Neutrophil (primary cell): ENCODE measurements around the gene VSTM2L.

Source experiments
- H3K27ac ChIP-seq: fragments of 200-600 bp; sonication (generic); 2 replicates; pipeline ENCODE4 v1.5.1; 2016; ENCODE audit warnings: mild to moderate bottlenecking, moderate library complexity
- H3K27me3 ChIP-seq: fragments of 200-600 bp; sonication (generic); 2 replicates; pipeline ENCODE4 v1.6.0; 2016; ENCODE audit warnings: mild to moderate bottlenecking
- H3K36me3 ChIP-seq: fragments of 200-600 bp; sonication (generic); 2 replicates; pipeline ENCODE4 v1.5.1; 2017
- H3K4me1 ChIP-seq, 2 experiments: fragments of 200-600 bp in 1 of 2; sonication (generic) in 1 of 2; 1 replicate in 1 of 2; 2 replicates in 1 of 2; pipeline versions ENCODE4 v1.5.1 to v1.6.1; 2013 to 2016; ENCODE audit warnings: low read depth in 1 of 2, low read length in 1 of 2, mild to moderate bottlenecking in 1 of 2, moderate library complexity in 1 of 2; ENCODE audit not compliant: control insufficient read depth in 1 of 2, insufficient read depth in 1 of 2
- H3K4me3 ChIP-seq, 2 experiments: fragments of 200-600 bp in 1 of 2; sonication (generic) in 1 of 2; 1 replicate in 1 of 2; 2 replicates in 1 of 2; pipeline ENCODE4 v1.5.1; 2013 to 2016; ENCODE audit warnings: low read depth in 1 of 2, low read length in 1 of 2, mild to moderate bottlenecking in 1 of 2, moderate library complexity in 1 of 2
- H3K9me3 ChIP-seq: fragments of 200-600 bp; sonication (generic); 2 replicates; pipeline ENCODE4 v1.5.1; 2016
- TF ChIP-seq, protein P1 (sequence below): fragments of 200-600 bp; sonication (generic); IDR thresholded peaks from 2 replicates; pipeline ENCODE4 v1.5.1; 2016; ENCODE audit warnings: antibody characterized with exemption

VSTM2L gene

DNA sequence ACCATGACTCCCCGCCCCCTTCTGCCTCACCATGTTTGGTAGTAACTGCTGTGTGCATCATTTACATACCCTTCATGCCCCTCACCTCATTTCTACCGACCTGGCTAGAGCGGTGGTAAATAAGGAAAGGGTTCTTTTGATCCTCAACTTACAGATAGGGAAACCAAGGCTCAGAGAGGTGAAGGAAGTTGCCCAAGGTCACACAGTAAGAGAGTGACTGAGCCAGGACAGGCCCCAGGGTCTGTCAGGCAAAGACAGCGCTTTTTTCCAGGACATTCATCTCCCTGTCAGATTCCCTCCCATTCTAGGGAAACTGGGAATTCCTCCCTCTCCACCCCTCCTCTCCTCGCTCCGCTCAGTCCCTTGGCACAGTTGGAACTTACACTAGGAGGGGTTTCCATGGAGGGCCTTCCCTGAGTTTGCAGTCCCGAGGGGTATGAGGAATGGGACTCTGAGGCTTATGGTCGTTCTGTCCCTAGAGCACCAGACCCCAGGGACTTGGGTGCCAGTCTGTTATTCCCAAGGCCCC, 2.0 kb downstream of the VSTM2L start:
- H3K4me1 ChIP-seq = no peaks in the 10 kb centered on the region
- no peak overlapping the region for H3K4me3 ChIP-seq
- H3K9me3 ChIP-seq = no peaks in the 10 kb centered on the region
- no peaks in the 10 kb centered on the region for H3K36me3 ChIP-seq
- TF ChIP-seq, protein P1, sequence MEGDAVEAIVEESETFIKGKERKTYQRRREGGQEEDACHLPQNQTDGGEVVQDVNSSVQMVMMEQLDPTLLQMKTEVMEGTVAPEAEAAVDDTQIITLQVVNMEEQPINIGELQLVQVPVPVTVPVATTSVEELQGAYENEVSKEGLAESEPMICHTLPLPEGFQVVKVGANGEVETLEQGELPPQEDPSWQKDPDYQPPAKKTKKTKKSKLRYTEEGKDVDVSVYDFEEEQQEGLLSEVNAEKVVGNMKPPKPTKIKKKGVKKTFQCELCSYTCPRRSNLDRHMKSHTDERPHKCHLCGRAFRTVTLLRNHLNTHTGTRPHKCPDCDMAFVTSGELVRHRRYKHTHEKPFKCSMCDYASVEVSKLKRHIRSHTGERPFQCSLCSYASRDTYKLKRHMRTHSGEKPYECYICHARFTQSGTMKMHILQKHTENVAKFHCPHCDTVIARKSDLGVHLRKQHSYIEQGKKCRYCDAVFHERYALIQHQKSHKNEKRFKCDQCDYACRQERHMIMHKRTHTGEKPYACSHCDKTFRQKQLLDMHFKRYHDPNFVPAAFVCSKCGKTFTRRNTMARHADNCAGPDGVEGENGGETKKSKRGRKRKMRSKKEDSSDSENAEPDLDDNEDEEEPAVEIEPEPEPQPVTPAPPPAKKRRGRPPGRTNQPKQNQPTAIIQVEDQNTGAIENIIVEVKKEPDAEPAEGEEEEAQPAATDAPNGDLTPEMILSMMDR = no peak
- peaks cover 99% of the 10 kb centered on the region for H3K27me3 ChIP-seq
- no peak overlapping the region for H3K27ac ChIP-seq

DNA sequence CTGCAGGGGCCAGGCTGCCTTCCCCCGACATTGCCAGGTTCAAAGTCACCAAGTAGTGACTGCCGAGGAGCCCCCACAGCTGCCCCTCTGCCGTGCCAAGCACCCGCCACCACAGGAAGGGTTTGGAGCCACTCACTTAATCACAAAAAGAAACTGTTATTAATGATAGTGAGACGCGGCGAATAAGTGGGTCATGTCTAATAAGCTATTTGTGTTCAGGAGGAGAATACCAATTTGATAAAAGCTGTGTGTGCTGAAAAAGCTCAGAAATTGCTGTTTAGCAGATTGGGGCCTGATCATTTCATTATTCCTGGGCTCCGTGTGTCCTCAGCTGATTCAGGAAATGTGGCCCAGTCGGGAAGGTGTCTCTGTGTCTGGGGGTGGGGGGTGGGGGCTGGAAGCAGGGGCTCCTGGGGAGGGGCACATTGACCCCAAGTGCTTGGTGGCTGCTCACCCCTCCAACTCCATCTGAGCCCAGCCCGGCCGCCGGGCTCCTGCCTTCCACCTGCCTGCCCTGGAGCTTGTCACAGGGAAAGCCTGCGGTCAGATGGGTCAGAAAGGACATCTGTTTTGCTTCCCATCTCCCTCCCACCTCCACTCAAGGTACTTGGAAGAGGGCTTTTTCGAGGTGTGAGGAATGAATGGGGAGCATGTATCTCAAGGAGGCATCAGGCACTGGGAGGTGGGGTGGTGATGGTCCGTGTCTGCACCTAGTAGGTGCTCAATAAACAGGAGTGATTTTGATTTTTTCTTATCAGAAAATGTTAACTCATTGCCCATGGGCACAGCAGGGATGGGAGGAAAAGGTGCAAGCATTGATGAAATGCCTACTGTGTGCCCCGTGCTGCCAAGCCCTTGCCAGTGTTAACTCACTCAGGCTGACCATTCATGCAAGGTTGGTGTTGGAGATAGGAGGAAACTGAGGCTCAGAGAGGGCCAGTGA, 3.0 kb downstream of the VSTM2L start:
- Histone ChIP-seq H3K9me3 (no peaks in the 10 kb centered on the region), H3K27me3 (peaks cover 99% of the 10 kb centered on the region), H3K4me3 (no peak overlapping the region), H3K4me1 (no peaks in the 10 kb centered on the region), H3K27ac (no peak overlapping the region), H3K36me3 (no peaks in the 10 kb centered on the region)
- TF ChIP-seq, protein P1 = no peak

- H3K9me3 ChIP-seq = no peaks in the 10 kb centered on the region
- no peaks in the 10 kb centered on the region for H3K36me3 ChIP-seq
These were observed 4.4 kb downstream of the VSTM2L start for GRCh38 chr20:37907330-37907676.

GRCh38 chr20:37907677-37908401, 4.9 kb downstream of the VSTM2L start:
- Histone ChIP-seq H3K4me1 (no peaks in the 10 kb centered on the region), H3K27me3 (peaks cover 98% of the 10 kb centered on the region), H3K27ac (no peak overlapping the region), H3K4me3 (no peak overlapping the region), H3K9me3 (no peaks in the 10 kb centered on the region), H3K36me3 (no peaks in the 10 kb centered on the region)
- TF ChIP-seq, protein P1 = no peak

More at GRCh38 chr20:37907330-37907676, 4.4 kb downstream of the VSTM2L start:
- Histone ChIP-seq H3K4me3 (no peak overlapping the region), H3K27ac (no peak overlapping the region), H3K27me3 (peaks cover 98% of the 10 kb centered on the region), H3K4me1 (no peaks in the 10 kb centered on the region)
- TF ChIP-seq, protein P1 = no peak

DNA sequence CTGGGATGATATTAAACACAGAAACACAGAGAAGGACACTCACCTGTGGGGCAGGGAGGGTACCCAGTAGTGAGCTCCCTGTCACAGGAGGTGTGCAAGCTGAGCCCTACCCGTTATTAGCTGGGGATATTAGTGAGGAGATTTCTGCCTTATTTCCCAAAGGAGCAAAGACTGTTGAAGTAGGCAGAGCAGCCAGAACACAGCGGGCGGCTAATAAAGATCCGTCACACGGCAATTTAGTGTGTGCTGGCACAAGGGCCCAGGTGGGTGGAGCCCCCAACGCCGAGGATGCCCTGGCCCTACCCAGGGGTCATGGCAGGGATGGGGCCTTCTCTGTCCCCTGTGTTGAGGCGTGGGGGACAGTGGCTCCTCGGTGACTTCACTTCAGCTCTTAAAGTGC, 8.3 kb downstream of the VSTM2L start:
- Histone ChIP-seq H3K36me3 (no peaks in the 10 kb centered on the region), H3K27me3 (peaks cover 98% of the 10 kb centered on the region), H3K4me3 (no peak overlapping the region), H3K27ac (no peak overlapping the region), H3K4me1 (no peaks in the 10 kb centered on the region), H3K9me3 (no peaks in the 10 kb centered on the region)
- TF ChIP-seq, protein P1 = no peak
